ENCODE data around the gene PPP1R16B.

The PPP1R16B gene

GRCh38 chr20:38878866-38879265 is 73.4 kb downstream of the PPP1R16B start:
- no peak for TF ChIP-seq CTCF (IDR thresholded peaks at IDR 0.05)

DNA sequence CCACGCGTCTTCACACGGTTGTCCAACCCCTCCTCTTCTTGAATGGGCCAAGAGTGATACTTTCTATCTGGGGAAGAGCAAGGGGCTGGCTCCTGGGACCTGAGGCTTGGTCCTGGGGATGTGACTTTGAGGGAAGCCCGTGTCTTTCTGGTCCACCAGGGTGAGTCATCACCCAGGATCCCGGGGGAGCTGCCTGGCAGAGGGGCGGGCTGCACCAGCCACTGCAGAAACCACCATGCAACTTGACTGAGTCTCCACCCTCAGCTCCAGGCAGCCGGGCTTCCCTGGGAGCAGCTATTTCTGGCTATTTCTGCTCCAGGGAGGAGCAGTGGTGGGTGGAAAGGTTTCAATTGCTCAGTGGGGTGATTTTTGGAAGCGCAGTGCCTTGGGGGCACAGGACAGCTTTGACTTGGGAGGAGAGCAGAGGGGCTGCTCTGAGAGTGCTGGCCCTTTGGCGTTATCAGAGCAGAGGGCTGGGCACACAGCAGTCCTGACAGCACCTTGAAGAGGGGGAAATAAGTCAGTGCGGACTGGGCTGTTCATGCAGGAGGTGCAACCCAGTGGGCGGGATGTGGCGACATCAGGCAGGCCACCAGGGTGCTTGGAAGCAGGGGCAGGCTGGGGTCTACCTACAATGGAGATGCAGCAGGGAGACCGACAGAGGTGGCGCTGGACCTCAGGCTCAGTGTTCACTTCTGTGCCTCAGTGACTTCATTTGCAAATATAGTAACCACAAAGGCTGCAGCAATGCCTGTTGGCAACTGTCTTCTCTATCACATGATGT is 75.6 kb downstream of the PPP1R16B start:
- no peak for TF ChIP-seq CTCF (IDR thresholded peaks at IDR 0.05)

DNA sequence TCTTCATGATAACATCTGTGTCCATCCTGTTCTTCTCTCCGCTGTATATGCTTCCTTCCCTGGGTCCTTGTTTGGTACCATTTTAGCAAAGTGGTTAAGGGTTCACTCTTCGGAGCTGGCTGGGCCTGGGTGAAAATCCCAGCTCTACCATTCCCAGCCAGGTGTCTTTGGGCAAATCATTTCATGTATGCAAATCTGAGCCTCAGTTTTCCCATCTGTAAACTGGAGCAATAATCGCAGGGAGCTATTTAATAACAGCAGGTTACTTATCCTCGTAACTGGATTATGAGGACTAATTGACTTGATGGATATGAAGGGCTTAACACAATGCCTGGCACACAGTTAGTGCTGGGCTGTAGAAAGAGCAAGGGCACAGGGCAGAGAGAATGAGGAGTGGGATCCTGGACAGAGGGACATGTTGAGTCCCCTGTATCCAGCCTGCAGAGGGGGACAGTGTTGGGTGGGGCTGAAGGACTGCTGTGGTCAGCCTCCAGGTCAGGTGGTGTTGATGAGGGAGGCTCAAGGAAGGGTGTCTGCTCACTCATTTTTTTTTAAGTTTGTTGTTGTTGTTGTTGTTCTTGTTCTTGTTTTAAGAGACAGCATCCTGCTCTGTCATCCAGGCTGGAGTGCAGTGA is 76.4 kb downstream of the PPP1R16B start:
- TF ChIP-seq CTCF (IDR thresholded peaks at IDR 0.05) = no peak

DNA sequence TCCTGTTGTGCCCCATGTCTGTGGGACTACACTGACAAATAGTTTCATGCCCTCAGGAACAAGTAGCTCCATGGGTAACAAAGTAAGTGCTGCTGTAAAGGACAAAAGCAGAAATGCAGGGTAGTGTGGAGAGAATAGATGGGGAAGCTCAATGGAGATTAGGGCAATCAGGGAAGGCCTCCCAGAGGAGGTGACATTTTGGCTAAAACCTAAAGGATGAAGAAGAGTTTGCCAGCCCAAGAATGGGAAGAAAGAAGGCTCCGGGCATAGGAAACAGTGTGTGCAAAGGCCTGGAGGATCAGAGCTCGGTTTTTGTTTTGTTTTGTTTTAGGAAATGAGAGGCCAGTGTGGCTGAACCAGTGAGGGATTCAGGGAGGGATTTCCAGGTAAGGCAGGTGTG is 77.1 kb downstream of the PPP1R16B start:
- no peak for TF ChIP-seq CTCF (IDR thresholded peaks at IDR 0.05)

GRCh38 chr20:38883081-38883980 is 77.8 kb downstream of the PPP1R16B start:
- TF ChIP-seq CTCF (IDR thresholded peaks at IDR 0.05) = no peak

DNA sequence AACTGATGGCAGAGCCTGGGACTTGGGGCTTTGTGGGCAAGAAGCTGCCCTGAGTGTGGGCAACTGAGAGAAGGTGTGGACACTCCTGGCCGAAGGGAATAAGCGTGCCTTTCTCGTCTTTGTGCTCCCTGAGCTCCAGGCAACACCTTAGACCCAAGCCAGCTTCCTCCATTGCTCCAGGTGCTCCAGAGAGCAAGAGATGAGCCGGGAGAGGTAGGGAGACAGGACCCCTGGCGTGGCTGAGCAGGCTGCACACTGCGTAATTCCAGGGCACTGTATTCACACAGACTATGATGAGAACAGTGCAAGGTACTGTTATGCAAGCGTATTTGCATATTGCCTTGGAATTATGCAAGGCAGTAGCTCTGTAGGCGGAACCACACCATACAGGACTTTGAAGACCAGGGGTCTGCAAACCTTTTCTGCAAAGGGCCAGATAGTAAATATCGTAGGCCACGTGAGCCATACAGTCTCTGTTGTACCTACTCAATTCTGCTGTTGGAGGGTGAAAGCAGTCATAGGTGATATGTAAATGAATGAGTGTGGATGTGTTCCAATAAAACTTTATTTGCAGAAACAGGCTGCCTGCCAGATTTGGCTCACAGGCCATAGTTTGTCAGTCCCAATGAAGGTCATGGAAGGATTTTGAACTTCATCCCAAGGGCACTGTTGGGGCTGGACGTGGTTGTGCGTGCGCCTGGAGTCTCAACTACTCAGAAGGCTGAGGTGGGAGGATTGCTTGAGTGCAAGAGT is 78.7 kb downstream of the PPP1R16B start:
- no peak for TF ChIP-seq CTCF (IDR thresholded peaks at IDR 0.05)

DNA sequence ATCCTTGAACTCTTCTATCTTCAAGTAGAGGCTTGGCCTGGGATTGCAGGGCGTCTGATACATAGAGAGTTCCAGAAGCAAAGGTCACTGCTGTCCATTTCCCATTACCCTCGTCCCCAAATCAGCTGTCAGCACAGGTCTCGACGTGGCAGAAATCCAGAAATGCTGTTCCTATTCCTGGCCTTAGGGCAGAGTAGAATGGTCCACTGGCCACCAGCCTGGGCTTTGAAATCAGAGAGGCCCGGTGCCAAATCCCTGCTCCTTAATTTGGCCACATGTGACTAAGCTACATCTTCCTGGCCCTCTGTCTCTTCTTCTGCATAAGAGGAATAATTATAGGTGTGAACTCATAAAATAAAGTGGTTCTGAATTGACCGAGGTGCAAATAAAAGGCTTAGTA is 79.9 kb downstream of the PPP1R16B start:
- no peak for TF ChIP-seq CTCF (IDR thresholded peaks at IDR 0.05)
